SK-N-SH (cell line): Measurements from ENCODE around the gene AACS. TPM values are rescaled to one million over a fixed set of nuclear protein-coding genes. Genes with fewer than 3 reads are reported as not detected.

ENCODE experiments used
- CTCF ChIA-PET: fragments of 300-600, 350-600 bp; formaldehyde crosslinking; extraction: SDS; loops from one replicate; lab custom pipeline; 2021; lab: Yijun Ruan, JAX
- POLR2A ChIA-PET: fragments of 350-600 bp; sonication (Branson Sonifier 250); formaldehyde crosslinking; extraction: SDS; loops from one replicate; lab custom pipeline; 2020; ENCODE audit warnings: antibody characterized with exemption, inconsistent platforms; lab: Yijun Ruan, JAX
- DNase-seq: peaks from one replicate; pipeline ENCODE4 v3.0.0; 2012
- H2AFZ ChIP-seq: fragments of 200-600 bp; sonication (generic); 2 replicates; pipeline ENCODE4 v1.8.1; 2016; ENCODE audit warnings: antibody characterized with exemption, mild to moderate bottlenecking, low read depth
- H3F3A ChIP-seq: fragments of 200-600 bp; sonication (generic); replicated peaks from 2 replicates; pipeline ENCODE3; 2016; ENCODE audit warnings: antibody characterized with exemption, mild to moderate bottlenecking; ENCODE audit not compliant: insufficient read depth
- H3K27ac ChIP-seq, 2 experiments: fragments of 200-500 bp in 1 of 2; fragments of 200-600 bp in 1 of 2; sonication (Bioruptor generic) in 1 of 2; sonication (generic), shearing (Covaris generic) in 1 of 2; 2 replicates each; pipeline versions ENCODE4 v1.5.1 to v1.6.1; 2014 to 2016; ENCODE audit warnings: low read depth in 2 of 2, inconsistent platforms in 1 of 2, low read length in 1 of 2, mild to moderate bottlenecking in 1 of 2, mixed read lengths in 1 of 2
- H3K27me3 ChIP-seq: fragments of 200-600 bp; sonication (generic), shearing (Covaris generic); 2 replicates; pipeline ENCODE4 v1.6.1; 2016; ENCODE audit warnings: mixed run types; ENCODE audit not compliant: insufficient read depth
- H3K36me3 ChIP-seq, 2 experiments: fragments of 200-500 bp in 1 of 2; fragments of 200-600 bp in 1 of 2; sonication (Bioruptor generic) in 1 of 2; sonication (generic) in 1 of 2; replicated peaks in 1 of 2; 2 replicates each; pipeline versions ENCODE3 to v1.5.1; 2014 to 2016; ENCODE audit warnings: low read length in 1 of 2, mild to moderate bottlenecking in 1 of 2; ENCODE audit not compliant: insufficient read depth in 2 of 2, control insufficient read depth in 1 of 2
- H3K4me1 ChIP-seq, 2 experiments: fragments of 200-500 bp in 1 of 2; fragments of 200-600 bp in 1 of 2; sonication (Bioruptor generic) in 1 of 2; sonication (generic), shearing (Covaris generic) in 1 of 2; 2 replicates each; pipeline versions ENCODE4 v1.5.1 to v1.6.1; 2014 to 2016; ENCODE audit warnings: low read depth in 1 of 2, low read length in 1 of 2, mixed run types in 1 of 2; ENCODE audit not compliant: insufficient read depth in 2 of 2, control insufficient read depth in 1 of 2
- H3K4me2 ChIP-seq: fragments of 200-600 bp; sonication (generic), shearing (Covaris generic); 2 replicates; pipeline ENCODE4 v1.6.1; 2017; ENCODE audit warnings: mixed run types
- H3K4me3 ChIP-seq, 2 experiments: fragments of 200-500 bp in 1 of 2; fragments of 200-600 bp in 1 of 2; sonication (Bioruptor generic) in 1 of 2; sonication (generic), shearing (Covaris generic) in 1 of 2; 2 replicates each; pipeline versions ENCODE4 v1.5.1 to v1.8.1; 2014 to 2016; ENCODE audit warnings: low read depth in 2 of 2, inconsistent platforms in 1 of 2, low read length in 1 of 2, mild to moderate bottlenecking in 1 of 2, mixed read lengths in 1 of 2, moderate library complexity in 1 of 2
- H3K79me2 ChIP-seq: fragments of 200-600 bp; sonication (generic); 2 replicates; pipeline ENCODE4 v1.8.1; 2017; ENCODE audit warnings: mild to moderate bottlenecking; ENCODE audit not compliant: insufficient read depth
- H3K9ac ChIP-seq: fragments of 200-600 bp; sonication (generic); 2 replicates; pipeline ENCODE4 v1.6.1; 2017; ENCODE audit warnings: mixed run types
- H3K9me2 ChIP-seq: fragments of 200-600 bp; sonication (generic); 2 replicates; pipeline ENCODE4 v1.6.1; 2017; ENCODE audit warnings: mixed run types
- H3K9me3 ChIP-seq: fragments of 200-600 bp; sonication (generic); 2 replicates; pipeline ENCODE4 v1.6.1; 2017; ENCODE audit warnings: mixed run types, mild to moderate bottlenecking, moderate library complexity
- H4K20me1 ChIP-seq: fragments of 200-600 bp; sonication (generic); 2 replicates; pipeline ENCODE4 v1.6.1; 2017; ENCODE audit warnings: mild to moderate bottlenecking, mixed run types; ENCODE audit not compliant: insufficient read depth
- ELF1 ChIP-seq: IDR thresholded peaks from 2 replicates; pipeline ENCODE4 v1.4.0; 2012
- FOXM1 ChIP-seq: IDR thresholded peaks from 2 replicates; pipeline ENCODE4 v1.4.0; 2012; ENCODE audit warnings: low read depth, mild to moderate bottlenecking
- GATA2 ChIP-seq: sonication (generic); formaldehyde crosslinking; IDR thresholded peaks from 2 replicates; pipeline ENCODE4 v1.5.0; 2020; ENCODE audit warnings: mild to moderate bottlenecking, missing genetic modification reagents
- NFIC ChIP-seq: IDR thresholded peaks from 2 replicates; pipeline ENCODE4 v1.4.0; 2012; ENCODE audit warnings: borderline replicate concordance
- POLR2AphosphoS5 ChIP-seq: IDR thresholded peaks from 2 replicates; pipeline ENCODE4 v1.6.1; 2012; ENCODE audit warnings: low read depth, low read length
- TAF1 ChIP-seq: IDR thresholded peaks from 2 replicates; pipeline ENCODE4 v1.6.1; 2012; ENCODE audit warnings: low read depth, mild to moderate bottlenecking, low read length, moderate library complexity, borderline replicate concordance
- YY1 ChIP-seq: IDR thresholded peaks from 2 replicates; pipeline ENCODE4 v1.4.0; 2012; ENCODE audit warnings: low read depth, mild to moderate bottlenecking
- WGBS: methylation state at CpG from one replicate; pipeline ENCODE4 v1.1.6; 2017; ENCODE audit warnings: low lambda C conversion rate; 5-methylcytosine and 5-hydroxymethylcytosine counted together
- polyA plus RNA-seq, 3 experiments: library from polyadenylated mRNA; depleted of rRNA; stranded (reverse); fragments of >200 nt; gene quantifications; 2 replicates each; pipeline ENCODE4 v1.2.3, GENCODE V29; 2012
- TF ChIP-seq, protein P1 (sequence below): fragments of 200-600 bp; sonication (generic); IDR thresholded peaks from 2 replicates; pipeline ENCODE4 v1.6.1; 2017; ENCODE audit warnings: antibody characterized with exemption, mild to moderate bottlenecking, moderate library complexity
- TF ChIP-seq, protein P2 (sequence below): fragments of 150-350 bp; IDR thresholded peaks from 2 replicates; pipeline ENCODE4 v1.6.1; 2016; ENCODE audit warnings: mild to moderate bottlenecking, low read depth, low read length

Gene AACS
- polyA plus RNA-seq, 1 of the 3 experiments (the other 2 are of a cell fraction), result 17.3 TPM

DNA sequence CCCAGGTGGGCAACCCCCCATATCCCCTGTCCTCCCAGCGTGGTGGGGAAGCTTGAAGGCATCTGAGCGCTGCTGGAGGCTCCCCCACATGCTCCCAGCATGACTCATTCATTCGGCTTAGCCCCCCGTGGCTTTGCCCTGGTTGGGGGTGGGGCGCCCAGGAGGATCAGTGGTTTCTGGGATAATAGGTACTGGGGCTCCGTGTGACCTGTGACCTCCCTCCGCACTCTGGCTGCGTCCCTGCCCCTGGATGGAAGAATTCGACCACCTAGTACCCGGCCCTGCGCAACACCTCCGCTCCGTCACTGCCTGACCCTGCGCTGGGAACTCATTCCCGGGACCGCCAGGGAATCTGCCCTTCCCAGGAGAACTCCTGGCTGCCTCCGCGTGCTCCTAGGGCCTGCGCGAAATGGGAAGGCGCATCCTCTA, 120.1 kb downstream of the AACS start:
- CTCF ChIA-PET, result interaction anchor here (1.2 to 5.7 kb wide), 3 partner anchors 8 to 219 kb away, joined by 3 to 64 read pairs (median 62); no protein-coding TSS in a partner anchor
- WGBS, result 11% methylated on average over 17 of the region's 21 CpGs
- TF ChIP-seq FOXM1 (no peak), TAF1 (no peak), ELF1 (no peak), YY1 (no peak), GATA2 (CRISPR knock-in tag) (no peak), NFIC (no peak), POLR2AphosphoS5 (no peak)
- TF ChIP-seq, protein P1, sequence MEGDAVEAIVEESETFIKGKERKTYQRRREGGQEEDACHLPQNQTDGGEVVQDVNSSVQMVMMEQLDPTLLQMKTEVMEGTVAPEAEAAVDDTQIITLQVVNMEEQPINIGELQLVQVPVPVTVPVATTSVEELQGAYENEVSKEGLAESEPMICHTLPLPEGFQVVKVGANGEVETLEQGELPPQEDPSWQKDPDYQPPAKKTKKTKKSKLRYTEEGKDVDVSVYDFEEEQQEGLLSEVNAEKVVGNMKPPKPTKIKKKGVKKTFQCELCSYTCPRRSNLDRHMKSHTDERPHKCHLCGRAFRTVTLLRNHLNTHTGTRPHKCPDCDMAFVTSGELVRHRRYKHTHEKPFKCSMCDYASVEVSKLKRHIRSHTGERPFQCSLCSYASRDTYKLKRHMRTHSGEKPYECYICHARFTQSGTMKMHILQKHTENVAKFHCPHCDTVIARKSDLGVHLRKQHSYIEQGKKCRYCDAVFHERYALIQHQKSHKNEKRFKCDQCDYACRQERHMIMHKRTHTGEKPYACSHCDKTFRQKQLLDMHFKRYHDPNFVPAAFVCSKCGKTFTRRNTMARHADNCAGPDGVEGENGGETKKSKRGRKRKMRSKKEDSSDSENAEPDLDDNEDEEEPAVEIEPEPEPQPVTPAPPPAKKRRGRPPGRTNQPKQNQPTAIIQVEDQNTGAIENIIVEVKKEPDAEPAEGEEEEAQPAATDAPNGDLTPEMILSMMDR, result no peak
- TF ChIP-seq, all 33 proteins: peak for 0
- peaks cover 3% of the 10 kb centered on the region for H3F3A ChIP-seq
- H3K36me3 ChIP-seq, result no peaks in the 10 kb centered on the region
- H3K4me3 ChIP-seq, result no peak overlapping the region; a peak in 1 of 4 replicates
- peak overlapping the region; percentile 74 for H3K4me2 ChIP-seq
- H3K79me2 ChIP-seq, result no peaks in the 10 kb centered on the region
- H4K20me1 ChIP-seq, result no peaks in the 10 kb centered on the region; the same call in 1 of the 2 replicates
- no peaks in the 10 kb centered on the region; a peak in 1 of 4 replicates for H3K4me1 ChIP-seq
- DNase-seq, result no peak
- H3K9me2 ChIP-seq, result no peaks in the 10 kb centered on the region
- H3K27ac ChIP-seq, result no peak overlapping the region
- H3K27me3 ChIP-seq, result peaks cover 42% of the 10 kb centered on the region
- H2AFZ ChIP-seq, result no peak overlapping the region
- no peaks in the 10 kb centered on the region for H3K9me3 ChIP-seq
- no peak overlapping the region for H3K9ac ChIP-seq
- POLR2A ChIA-PET, result no interaction called here

DNA sequence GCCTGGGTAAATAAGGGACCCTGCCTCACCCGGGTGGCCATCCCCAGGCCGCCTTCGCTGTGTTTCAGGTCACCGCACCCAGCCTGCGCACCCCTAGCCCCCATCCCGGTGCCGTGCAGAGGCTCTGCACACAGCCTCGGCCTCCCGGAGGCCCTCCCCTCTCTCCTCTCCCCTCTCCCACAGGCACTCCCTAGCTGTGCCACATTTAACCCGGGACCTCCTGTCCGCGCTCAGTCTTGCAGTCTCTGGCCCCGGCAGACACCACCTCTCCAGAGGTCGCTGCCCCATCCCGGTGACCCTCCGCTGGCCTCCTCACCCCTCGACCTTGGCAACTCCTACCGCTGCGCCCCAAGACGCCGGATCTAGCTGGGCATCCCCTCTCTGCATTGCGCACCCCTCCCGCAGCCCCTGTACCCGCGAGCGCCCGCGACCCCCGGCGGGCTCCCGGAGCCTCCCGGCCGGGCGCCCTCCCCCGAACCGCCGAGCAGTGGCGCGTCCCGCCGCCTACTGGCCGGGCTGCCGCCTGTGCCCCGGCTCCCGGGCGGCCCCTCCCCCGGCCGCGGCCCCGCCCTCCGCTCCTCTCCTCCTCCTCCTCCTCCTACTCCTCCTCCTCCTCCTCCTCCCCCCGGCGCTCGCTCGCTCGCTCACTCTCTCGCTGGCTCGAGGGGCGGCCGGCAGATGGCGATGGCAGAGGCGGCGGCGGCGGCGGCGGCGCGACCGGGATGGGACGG, 120.7 kb downstream of the AACS start, which contains the start of gene TMEM132B:
TSS of gene TMEM132B (plus strand) at position 647 of the 731 bp plus-strand sequence.
- H3K36me3 ChIP-seq, result no peaks in the 10 kb centered on the region
- H4K20me1 ChIP-seq, result no peaks in the 10 kb centered on the region; the same call in 1 of the 2 replicates
- H3K9me2 ChIP-seq, result no peaks in the 10 kb centered on the region
- H3K4me3 ChIP-seq, result peak within 1 kb of the TSS; percentile 38 to 48; a peak in 2 of 4 replicates
- no peak within 1 kb of the TSS for H3K9ac ChIP-seq
- 3% methylated on average over 47 of the region's 71 CpGs for WGBS
- peak within 1 kb of the TSS; percentile 74 for H3K4me2 ChIP-seq
- DNase-seq, result peak; percentile 81
- H3K27ac ChIP-seq, result no peak within 1 kb of the TSS
- no peak within 1 kb of the TSS for H2AFZ ChIP-seq
- H3F3A ChIP-seq, result peaks cover 3% of the 10 kb centered on the region
- CTCF ChIA-PET, result interaction anchor here (1.2 to 5.7 kb wide), 2 partner anchors 7 to 15 kb away, joined by 3 to 62 read pairs; no protein-coding TSS in a partner anchor
- POLR2A ChIA-PET, result no interaction called here
- H3K79me2 ChIP-seq, result no peaks in the 10 kb centered on the region
- TF ChIP-seq, protein P2, sequence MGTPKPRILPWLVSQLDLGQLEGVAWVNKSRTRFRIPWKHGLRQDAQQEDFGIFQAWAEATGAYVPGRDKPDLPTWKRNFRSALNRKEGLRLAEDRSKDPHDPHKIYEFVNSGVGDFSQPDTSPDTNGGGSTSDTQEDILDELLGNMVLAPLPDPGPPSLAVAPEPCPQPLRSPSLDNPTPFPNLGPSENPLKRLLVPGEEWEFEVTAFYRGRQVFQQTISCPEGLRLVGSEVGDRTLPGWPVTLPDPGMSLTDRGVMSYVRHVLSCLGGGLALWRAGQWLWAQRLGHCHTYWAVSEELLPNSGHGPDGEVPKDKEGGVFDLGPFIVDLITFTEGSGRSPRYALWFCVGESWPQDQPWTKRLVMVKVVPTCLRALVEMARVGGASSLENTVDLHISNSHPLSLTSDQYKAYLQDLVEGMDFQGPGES, result no peak
- no peak for TF ChIP-seq TAF1
- TF ChIP-seq, protein P1, result peak; percentile 42
- H3K27me3 ChIP-seq, result peaks cover 42% of the 10 kb centered on the region
- H3K9me3 ChIP-seq, result no peaks in the 10 kb centered on the region
- H3K4me1 ChIP-seq, result no peaks in the 10 kb centered on the region; a peak in 1 of 4 replicates
